Measurements from ENCODE around the gene STK35.

Gene STK35

DNA sequence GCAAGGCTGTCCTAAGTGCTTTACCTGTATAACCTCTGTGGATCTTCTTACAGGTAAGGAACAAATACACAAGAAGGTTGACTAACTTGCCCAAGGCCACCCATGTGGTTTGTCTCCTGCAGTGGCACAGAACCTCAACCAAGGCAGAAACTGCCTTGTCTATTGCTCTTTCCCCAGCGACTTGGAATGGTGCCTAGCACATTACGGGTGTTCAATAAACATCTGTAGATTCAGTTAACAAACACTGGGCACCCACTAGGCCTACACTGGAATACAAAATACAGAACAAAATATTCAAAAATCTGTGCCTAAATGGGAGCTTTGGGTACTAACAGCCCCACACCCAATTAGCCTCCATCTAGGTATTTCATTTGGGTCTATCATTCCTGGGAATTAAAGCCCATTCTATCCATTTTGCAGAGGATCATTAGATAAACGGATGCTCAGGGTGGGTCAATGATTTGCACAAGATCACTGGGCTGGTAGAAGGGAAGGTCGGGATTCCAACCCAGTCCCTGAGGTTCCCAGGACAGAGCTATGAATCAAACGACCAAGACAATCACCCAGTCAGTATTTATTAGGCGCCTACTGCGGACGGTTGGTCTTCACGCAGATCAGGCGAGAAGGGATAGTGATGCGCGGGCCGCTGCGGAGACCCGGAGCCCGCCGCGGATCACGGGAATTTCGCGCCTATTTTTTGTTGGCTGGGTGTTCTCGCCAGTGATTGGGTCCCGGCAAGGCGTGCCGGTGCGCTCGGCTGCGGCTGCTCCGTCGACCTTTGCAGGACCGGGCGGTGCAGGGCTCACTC, at the start of gene STK35:
STK35 (plus strand) TSS at position 771 of the 808 bp plus-strand sequence. CDS start 55 bp downstream, outside the sequence.
- DNase-seq (ENCODE audit: low spot score) = peak; percentile 84

DNA sequence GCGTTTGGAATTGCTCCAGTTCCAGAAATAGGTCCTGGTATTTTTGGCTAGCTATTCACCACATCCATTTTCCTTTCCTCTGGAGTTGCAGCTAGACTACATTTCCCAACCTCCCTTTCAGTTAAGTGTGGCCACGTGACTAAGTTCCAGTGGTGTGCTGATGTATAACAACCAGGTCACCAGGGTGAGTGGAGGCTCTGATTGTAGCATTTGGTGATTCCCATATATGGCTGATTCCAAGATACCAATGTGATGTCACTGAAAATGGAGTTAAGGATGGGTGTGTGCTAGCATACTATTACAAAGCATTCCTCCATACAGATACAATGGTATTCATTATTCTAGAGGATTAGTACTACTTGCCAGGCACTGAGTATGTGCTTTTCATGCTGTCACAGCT, 49.7 kb upstream of the STK35 start:
- DNase-seq (ENCODE audit: low spot score) = no peak

- no peak for DNase-seq (ENCODE audit: low spot score)
Measured at GRCh38 chr20:2052741-2053140, 48.9 kb upstream of the STK35 start.

- no peak for DNase-seq (ENCODE audit: low spot score)
Measured at GRCh38 chr20:2053615-2054014, 48.0 kb upstream of the STK35 start.

DNA sequence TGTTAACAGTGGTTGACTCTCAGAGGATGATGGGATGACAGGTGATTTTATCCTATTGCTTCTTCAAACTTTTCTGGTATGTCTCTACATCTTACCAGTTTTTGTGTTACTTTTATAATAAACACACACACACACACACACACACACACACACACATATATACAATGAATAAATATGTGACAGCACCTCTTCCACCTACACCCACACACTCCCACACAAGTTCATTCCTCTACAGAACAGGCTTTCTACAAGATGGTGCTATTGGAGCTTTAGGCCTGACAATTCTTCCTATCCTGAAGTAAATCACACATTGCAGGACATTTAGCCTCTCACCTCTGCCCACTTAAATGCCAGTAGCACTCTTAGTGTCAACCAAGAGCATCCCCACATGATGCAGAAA, 46.7 kb upstream of the STK35 start:
- DNase-seq (ENCODE audit: low spot score) = no peak

DNA sequence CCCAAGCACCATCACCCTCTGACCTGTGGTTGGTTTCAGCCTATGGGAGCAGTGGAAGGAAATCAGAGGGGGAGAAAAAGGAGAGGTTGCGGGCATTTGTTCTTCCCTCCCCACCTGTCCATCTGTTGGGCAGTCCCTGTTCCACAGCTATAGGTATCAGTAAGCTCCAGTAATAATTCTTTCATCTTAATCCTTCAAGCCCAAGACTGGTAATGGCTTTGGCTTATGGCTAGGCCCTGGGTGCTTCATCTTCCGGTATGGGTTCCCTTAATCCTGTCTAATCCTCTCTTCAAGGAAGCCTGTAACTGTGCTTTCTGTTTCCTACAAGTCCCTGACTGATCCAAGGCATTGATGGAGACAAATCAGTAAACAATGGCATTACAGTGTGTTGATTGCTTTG, 42.2 kb upstream of the STK35 start:
- DNase-seq (ENCODE audit: low spot score) = no peak

- no peak for DNase-seq (ENCODE audit: low spot score)
Measured at GRCh38 chr20:2065099-2065498, 36.5 kb upstream of the STK35 start.

DNA sequence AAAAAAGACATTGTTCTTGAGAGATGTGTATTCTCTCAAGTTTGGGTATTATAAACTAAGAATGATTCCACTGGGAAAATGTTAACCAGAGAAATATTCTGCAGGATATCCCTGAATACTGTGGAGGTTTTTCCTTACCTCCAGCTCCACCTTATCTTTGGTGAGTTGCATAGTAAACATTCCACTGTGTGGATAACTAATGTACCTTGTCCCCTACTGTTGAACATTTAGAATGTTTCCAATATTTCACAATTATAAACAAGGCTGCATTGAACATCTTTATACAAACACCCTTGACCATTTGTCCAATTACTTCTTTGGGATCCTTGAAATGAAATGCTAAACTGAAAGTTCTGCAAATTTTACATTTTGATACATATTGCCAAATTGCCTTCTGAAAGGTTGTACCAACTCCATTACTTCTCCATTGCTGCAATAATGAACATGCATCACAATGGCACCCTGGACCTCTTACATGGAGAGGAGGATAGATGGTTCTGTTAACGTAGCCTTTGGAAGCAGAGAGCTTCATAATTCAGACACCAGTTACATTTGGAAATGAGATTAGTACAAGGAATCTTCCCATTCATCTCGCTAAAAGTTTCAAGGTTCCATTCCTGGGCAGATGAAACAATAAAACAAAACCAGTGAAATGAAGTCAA, 35.0 kb upstream of the STK35 start:
- no peak for DNase-seq (ENCODE audit: low spot score)

DNA sequence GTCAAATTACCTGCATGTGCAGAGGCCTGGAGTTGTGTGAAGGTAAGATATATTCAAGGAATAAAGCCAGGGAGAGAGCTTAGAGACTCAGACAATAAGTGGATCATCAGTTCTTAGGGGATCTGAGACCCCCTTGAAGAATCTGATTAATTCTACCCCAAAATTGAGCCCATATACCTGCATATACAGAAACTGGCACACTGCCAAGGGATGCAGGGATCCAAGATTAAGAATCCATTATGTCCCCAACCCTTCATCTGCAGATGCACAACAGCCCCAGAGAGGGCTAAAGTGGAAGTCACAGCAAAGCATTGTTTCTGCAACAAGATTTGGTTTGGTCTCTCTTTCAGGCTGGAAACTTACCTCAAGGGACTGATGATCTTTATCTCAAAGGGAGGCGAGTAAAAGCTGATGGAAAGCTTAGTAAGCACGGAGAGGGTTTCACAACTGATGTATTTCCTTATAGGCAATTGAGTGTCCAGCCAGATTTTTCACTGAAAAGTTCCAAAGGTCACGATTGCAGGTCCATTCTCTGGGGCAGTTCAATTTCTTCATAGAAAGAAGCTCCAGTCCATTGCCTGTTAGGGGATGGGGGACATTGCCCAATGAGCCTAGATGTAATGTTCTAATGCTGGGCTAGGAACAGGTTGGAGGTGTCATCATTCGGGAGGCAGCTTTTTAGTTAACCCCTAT, 20.9 kb upstream of the STK35 start:
- no peak for DNase-seq (ENCODE audit: low spot score)

GRCh38 chr20:2084703-2085102, 16.9 kb upstream of the STK35 start:
- DNase-seq (ENCODE audit: low spot score) = no peak

DNA sequence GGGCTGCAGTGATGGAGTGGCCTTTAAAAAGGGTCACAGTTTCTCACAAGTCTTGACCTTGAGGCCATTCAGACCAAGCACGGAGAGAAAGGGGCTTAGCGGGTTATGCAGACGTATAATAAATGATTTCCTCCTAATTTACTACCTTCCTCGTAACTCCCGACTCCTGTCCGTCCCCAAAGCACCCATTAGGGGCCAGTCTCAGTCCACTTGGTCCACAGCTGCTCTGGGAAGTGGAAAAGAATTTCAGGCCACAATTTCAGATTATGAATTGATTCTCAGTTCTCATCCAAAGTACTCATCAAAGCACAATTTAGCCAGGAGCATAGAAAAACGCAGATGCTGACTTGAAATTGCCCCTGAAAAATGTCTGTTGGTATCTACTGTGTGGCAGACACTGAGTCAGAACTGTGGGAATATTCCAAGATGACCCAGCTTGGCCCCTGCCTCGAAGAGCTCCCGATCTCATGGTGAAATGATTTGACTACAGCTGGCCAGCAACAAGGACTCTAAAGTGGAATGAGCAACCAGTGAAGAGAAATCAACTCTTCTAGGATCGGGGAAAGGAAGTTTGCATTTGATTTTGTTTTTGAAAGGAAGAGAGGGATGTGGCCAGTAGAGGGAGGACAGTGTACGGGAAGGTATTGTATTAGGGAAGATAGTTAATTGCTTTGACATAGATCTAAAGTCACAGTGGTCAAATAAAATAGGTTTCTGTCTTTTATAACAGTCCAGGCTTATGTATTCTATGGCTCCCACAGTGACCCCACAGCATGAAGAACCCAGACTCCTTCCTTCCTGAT, 15.2 kb upstream of the STK35 start:
- no peak for DNase-seq (ENCODE audit: low spot score)

DNA sequence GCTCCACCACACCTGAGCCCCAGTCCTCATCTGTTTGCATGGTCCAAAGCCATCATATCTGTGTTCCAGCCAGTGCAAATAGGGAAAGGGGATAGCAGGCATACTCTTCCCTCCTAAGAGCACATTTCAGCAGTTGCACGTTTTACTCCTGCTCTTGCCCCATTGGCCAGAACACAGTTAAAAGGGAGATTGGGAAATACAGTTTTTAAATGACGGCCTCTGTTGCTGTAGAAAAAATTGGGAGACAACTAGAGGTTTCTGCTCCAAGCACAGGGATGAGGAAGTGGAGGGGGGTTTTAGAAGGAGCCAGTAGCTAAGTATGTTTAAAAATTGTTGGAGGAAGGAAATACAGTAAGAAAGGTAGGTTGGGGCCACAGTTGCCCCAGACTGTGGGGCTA, 14.6 kb upstream of the STK35 start:
- DNase-seq (ENCODE audit: low spot score) = no peak

GRCh38 chr20:2088891-2089290, 12.7 kb upstream of the STK35 start:
- no peak for DNase-seq (ENCODE audit: low spot score)

DNA sequence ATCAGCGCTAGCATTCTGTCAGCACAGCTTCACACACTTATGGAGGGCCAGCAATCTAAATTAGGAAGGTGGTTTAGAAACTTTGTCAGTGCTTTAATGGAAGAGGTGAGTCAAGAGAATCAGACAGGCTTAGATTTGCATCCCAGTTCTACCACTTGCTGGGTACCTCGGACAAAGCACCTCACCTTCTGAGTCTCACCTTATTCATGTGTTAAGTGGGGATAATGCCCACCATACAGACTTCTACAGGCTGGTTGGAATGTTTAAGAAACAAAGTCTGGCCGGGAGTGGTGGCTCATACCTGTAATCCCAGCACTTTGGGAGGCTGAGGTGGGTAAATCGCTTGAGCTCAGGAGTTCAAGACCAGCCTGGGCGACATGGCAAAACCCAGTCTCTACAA, 12.2 kb upstream of the STK35 start:
- DNase-seq (ENCODE audit: low spot score) = no peak

- no peak for DNase-seq (ENCODE audit: low spot score)
Measured at GRCh38 chr20:2093159-2093781, 8.4 kb upstream of the STK35 start.

- DNase-seq (ENCODE audit: low spot score) = no peak
Measured at GRCh38 chr20:2093883-2094282, 7.7 kb upstream of the STK35 start.

GRCh38 chr20:2101865-2102584, 398 bp downstream of the STK35 start:
- peak; percentile 94 for DNase-seq (ENCODE audit: low spot score)

- DNase-seq (ENCODE audit: low spot score) = peak; percentile 94
Measured at GRCh38 chr20:2102585-2103460, 1.2 kb downstream of the STK35 start.

- DNase-seq (ENCODE audit: low spot score) = no peak
Measured at GRCh38 chr20:2103461-2104153, 2.0 kb downstream of the STK35 start.
